HCT116 (cell line): ENCODE measurements around the gene PPP2R5B. TPM values are rescaled to one million over a fixed set of nuclear protein-coding genes. Genes with fewer than 3 reads are reported as not detected.

Experiments used
- ATAC-seq: fragments of 200-7000 bp; cut with Tn5 transposase; 2 replicates; pipeline ENCODE4 v1.9.1; 2020; ENCODE audit warnings: mild to moderate bottlenecking, moderate library complexity
- BruUV-seq: library from RNA; stranded (reverse); fragments of 400-500 nt; replicated peaks from 2 replicates; lab custom pipeline; 2021; lab: Mats Ljungman, UMichigan
- CTCF ChIA-PET: fragments of 300-600 bp; sonication (Branson Sonifier 250); formaldehyde crosslinking; loops from one replicate; lab custom pipeline; 2021; ENCODE audit warnings: antibody characterized with exemption; lab: Charles Lee
- POLR2A ChIA-PET: fragments of 300-600, 350-600 bp; sonication (Branson Sonifier 250); formaldehyde crosslinking; loops from one replicate; lab custom pipeline; 2021; ENCODE audit warnings: antibody characterized with exemption; lab: Charles Lee
- RAD21 ChIA-PET, 2 experiments: fragments of 300-600 bp; sonication (Branson Sonifier 250); formaldehyde crosslinking; loops; one replicate each; lab custom pipeline; 2023; ENCODE audit warnings: low total read pairs in 2 of 2; ENCODE audit not compliant: uncharacterized antibody in 2 of 2, unreplicated experiment in 2 of 2, low non-redundant PET in 1 of 2; lab: Charles Lee
- DNase-seq: peaks from one replicate; pipeline ENCODE4 v3.0.0-alpha.2; 2010; ENCODE audit warnings: low read depth, low spot score
- H2AFZ ChIP-seq: fragments of 200-600 bp; shearing (Covaris generic), sonication (generic); 2 replicates; pipeline ENCODE4 v1.6.1; 2017; ENCODE audit warnings: low read depth, mixed run types, mixed read lengths, antibody characterized with exemption, low read length; ENCODE audit not compliant: poor library complexity, severe bottlenecking
- H3K27ac ChIP-seq: 2 replicates; pipeline ENCODE4 v1.5.1; 2012; ENCODE audit warnings: low read depth, low read length
- H3K27me3 ChIP-seq: fragments of 200-600 bp; sonication (generic); 2 replicates; pipeline ENCODE4 v1.6.1; 2016; ENCODE audit warnings: mixed run types, low read length, mixed read lengths; ENCODE audit not compliant: insufficient read depth
- H3K36me3 ChIP-seq, 2 experiments: fragments of 200-500 bp in 1 of 2; fragments of 200-600 bp in 1 of 2; sonication (Bioruptor generic) in 1 of 2; sonication (generic) in 1 of 2; 2 replicates each; pipeline versions ENCODE4 v1.5.1 to v1.6.1; 2014 to 2016; ENCODE audit warnings: low read length in 2 of 2, inconsistent platforms in 1 of 2, mixed read lengths in 1 of 2, mixed run types in 1 of 2; ENCODE audit not compliant: insufficient read depth in 2 of 2, control insufficient read depth in 1 of 2
- H3K4me1 ChIP-seq, 2 experiments: fragments of 200-600 bp in 1 of 2; sonication (generic) in 1 of 2; 2 replicates each; pipeline versions ENCODE4 v1.5.1 to v1.6.1; 2012 to 2017; ENCODE audit warnings: low read length in 2 of 2, inconsistent platforms in 1 of 2, mild to moderate bottlenecking in 1 of 2, mixed read lengths in 1 of 2, mixed run types in 1 of 2, moderate library complexity in 1 of 2; ENCODE audit not compliant: insufficient read depth in 2 of 2, control insufficient read depth in 1 of 2
- H3K4me2 ChIP-seq: fragments of 200-600 bp; sonication (generic); 2 replicates; pipeline ENCODE4 v1.6.1; 2017; ENCODE audit warnings: mixed run types, low read length, mixed read lengths
- H3K4me3 ChIP-seq, 2 experiments: fragments of 200-600 bp in 1 of 2; sonication (generic) in 1 of 2; replicated peaks in 1 of 2; 2 replicates each; pipeline ENCODE4 v1.5.1; 2011 to 2016; ENCODE audit warnings: low read length in 2 of 2, control low read depth in 1 of 2, low read depth in 1 of 2, mild to moderate bottlenecking in 1 of 2, mixed read lengths in 1 of 2, mixed run types in 1 of 2
- H3K79me2 ChIP-seq: fragments of 200-600 bp; sonication (generic); 2 replicates; pipeline ENCODE4 v1.6.1; 2017; ENCODE audit warnings: mild to moderate bottlenecking, mixed run types, low read length, moderate library complexity, mixed read lengths; ENCODE audit not compliant: insufficient read depth
- H3K9ac ChIP-seq: fragments of 200-600 bp; sonication (generic); 2 replicates; pipeline ENCODE4 v1.6.1; 2016; ENCODE audit warnings: low read length, mixed read lengths
- H3K9me2 ChIP-seq: fragments of 200-600 bp; sonication (generic), shearing (Covaris generic); 2 replicates; pipeline ENCODE4 v1.6.1; 2017; ENCODE audit warnings: mixed run types, mild to moderate bottlenecking, moderate library complexity; ENCODE audit not compliant: insufficient read depth
- H3K9me3 ChIP-seq, 2 experiments: fragments of 200-500 bp in 1 of 2; fragments of 200-600 bp in 1 of 2; sonication (Bioruptor generic) in 1 of 2; sonication (generic) in 1 of 2; 2 replicates each; pipeline ENCODE4 v1.6.1; 2014 to 2017; ENCODE audit warnings: low read length in 2 of 2, mixed read lengths in 2 of 2, inconsistent platforms in 1 of 2, low read depth in 1 of 2, mild to moderate bottlenecking in 1 of 2, mixed run types in 1 of 2, moderate library complexity in 1 of 2; ENCODE audit not compliant: control insufficient read depth in 1 of 2, insufficient read depth in 1 of 2
- H4K20me1 ChIP-seq: fragments of 200-600 bp; sonication (generic), shearing (Covaris generic); 2 replicates; pipeline ENCODE4 v1.6.1; 2017; ENCODE audit warnings: mixed run types, mild to moderate bottlenecking, moderate library complexity; ENCODE audit not compliant: insufficient read depth
- ATF3 ChIP-seq: IDR thresholded peaks from 2 replicates; pipeline ENCODE4 v1.6.1; 2012
- CBX3 ChIP-seq: IDR thresholded peaks from 2 replicates; pipeline ENCODE4 v1.6.1; 2012; ENCODE audit warnings: low read depth
- CTCF ChIP-seq, 3 experiments: fragments of 200-600 bp in 1 of 3; sonication (generic) in 1 of 3; IDR thresholded peaks in 2 of 3; conservative IDR thresholded peaks in 1 of 3; 2 replicates each; pipeline ENCODE4 v1.5.1; 2012 to 2017; ENCODE audit warnings: low read depth in 2 of 3, low read length in 2 of 3, antibody characterized with exemption in 1 of 3, borderline replicate concordance in 1 of 3, control low read depth in 1 of 3, mild to moderate bottlenecking in 1 of 3, mixed read lengths in 1 of 3, mixed run types in 1 of 3, moderate library complexity in 1 of 3; ENCODE audit not compliant: insufficient read depth in 1 of 3
- JUND ChIP-seq: IDR thresholded peaks from 2 replicates; pipeline ENCODE4 v1.6.1; 2012
- MAX ChIP-seq: IDR thresholded peaks from 2 replicates; pipeline ENCODE4 v1.6.1; 2012
- RAD21 ChIP-seq: IDR thresholded peaks from 2 replicates; pipeline ENCODE4 v1.6.1; 2012; ENCODE audit warnings: low read depth, mild to moderate bottlenecking
- TCF7L2 ChIP-seq: IDR thresholded peaks from 2 replicates; pipeline ENCODE4 v1.7.0; 2011; ENCODE audit warnings: borderline replicate concordance, inconsistent platforms; ENCODE audit not compliant: insufficient read depth, insufficient read length; ENCODE audit errors: extremely low read depth
- ZBTB33 ChIP-seq: IDR thresholded peaks from 2 replicates; pipeline ENCODE4 v1.6.1; 2011; ENCODE audit warnings: mild to moderate bottlenecking, low read length, moderate library complexity; ENCODE audit not compliant: insufficient replicate concordance; ENCODE audit errors: extremely low read depth
- ZFX ChIP-seq: fragments of 450-650 bp; IDR thresholded peaks from 2 replicates; pipeline ENCODE4 v1.6.1; 2017
- intact Hi-C: fragments of 100-400 bp; cut with micrococcal nuclease; formaldehyde crosslinking; loops from 2 replicates; pipeline ENCODE4 v1.10.0; 2022
- total RNA-seq: library from RNA; stranded (reverse); gene quantifications from one replicate; pipeline ENCODE4 v1.2.1, GENCODE V29; 2021; ENCODE audit not compliant: unreplicated experiment

PPP2R5B gene
- total RNA-seq, 1 experiment from 2014 or later, result 10.9 TPM

DNA sequence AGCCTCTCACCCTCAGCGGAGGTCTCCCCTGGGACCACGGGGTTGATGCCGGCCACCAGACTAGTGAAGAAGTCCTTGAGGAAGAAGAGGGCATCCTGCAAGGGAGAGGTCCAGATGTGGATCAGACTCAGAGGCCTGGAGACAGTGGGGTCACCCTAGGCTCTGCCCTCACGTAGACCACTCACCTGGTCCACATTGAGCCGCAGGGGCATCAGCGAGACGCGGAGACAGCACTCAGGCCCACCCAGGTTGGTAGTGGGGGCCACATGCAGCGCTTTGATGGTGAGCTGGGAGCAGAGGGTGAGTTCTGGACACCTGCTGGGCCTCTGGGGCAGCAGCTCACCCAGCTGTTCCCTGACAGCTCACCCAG is 26.4 kb upstream of the PPP2R5B start:
- no peaks in the 10 kb centered on the region for H3K9me2 ChIP-seq
- no peak overlapping the region for H2AFZ ChIP-seq
- no peak overlapping the region for H3K4me2 ChIP-seq
- no peaks in the 10 kb centered on the region for H3K79me2 ChIP-seq
- TF ChIP-seq MAX (no peak), JUND (no peak), RAD21 (no peak)
- BruUV-seq, result no TSS peak
- H4K20me1 ChIP-seq, result no peaks in the 10 kb centered on the region
- no peaks in the 10 kb centered on the region for H3K27me3 ChIP-seq
- no peak overlapping the region for H3K27ac ChIP-seq
- DNase-seq (no peak), ATAC-seq (no peak)
- peaks cover 0 to 22% of the 10 kb centered on the region in 2 experiments; a peak in 2 of 4 replicates for H3K4me1 ChIP-seq
- H3K9ac ChIP-seq, result no peak overlapping the region
- H3K9me3 ChIP-seq, result no peaks in the 10 kb centered on the region
- CTCF ChIA-PET, result interaction anchor here (0.7 to 1.2 kb wide), 2 partner anchors 18 to 49 kb away, joined by 3 read pairs; no protein-coding TSS in a partner anchor
- intact Hi-C loops, result no loop called here
- no peaks in the 10 kb centered on the region for H3K36me3 ChIP-seq
- POLR2A ChIA-PET, result no interaction called here
- H3K4me3 ChIP-seq, result no peak overlapping the region
- RAD21 ChIA-PET, result no interaction called here

DNA sequence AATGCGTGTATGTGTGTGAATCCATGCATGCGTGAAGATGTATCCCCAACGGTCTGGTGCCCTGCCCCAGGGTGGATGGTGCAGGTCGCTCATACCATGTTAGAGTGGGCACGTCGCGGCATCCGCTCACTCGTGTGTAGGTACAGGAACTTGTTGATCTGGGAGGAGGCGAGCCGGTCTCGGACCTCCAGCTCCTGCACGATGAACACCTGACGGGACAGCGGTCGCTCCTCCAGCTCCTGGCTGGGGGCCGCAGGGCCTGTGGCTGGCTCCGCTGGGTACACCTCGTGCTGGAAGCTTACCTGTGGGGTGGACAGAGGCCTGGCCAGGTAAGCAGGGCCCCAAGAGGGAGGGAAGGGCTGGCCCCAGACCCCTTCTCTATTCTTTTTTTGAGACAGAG is 25.9 kb upstream of the PPP2R5B start:
- ChIA-PET POLR2A (no interaction called here), CTCF (interaction anchor here (0.7 to 1.2 kb wide), 3 partner anchors 11 to 50 kb away, joined by 3 read pairs; no protein-coding TSS in a partner anchor), RAD21 (no interaction called here)
- H2AFZ ChIP-seq, result no peak overlapping the region
- TF ChIP-seq ZFX, result no peak
- no peak for TF ChIP-seq ATF3
- no peak for TF ChIP-seq MAX
- no peak for TF ChIP-seq CBX3
- TF ChIP-seq RAD21, result no peak
- no peak for TF ChIP-seq ZBTB33
- no peak for TF ChIP-seq TCF7L2
- no peak for TF ChIP-seq CTCF (IDR thresholded peaks at IDR 0.05 in 2 of 3, conservative IDR thresholded peaks at IDR 0.05 in 1 of 3; ENCODE audit: borderline replicate concordance in 1 of 3, insufficient read depth in 1 of 3, low read depth in 2 of 3, low read length in 2 of 3)
- H3K9ac ChIP-seq, result no peak overlapping the region
- H3K27ac ChIP-seq, result no peak overlapping the region
- no peaks in the 10 kb centered on the region for H3K79me2 ChIP-seq
- no peaks in the 10 kb centered on the region for H3K9me3 ChIP-seq
- H3K4me3 ChIP-seq, result no peak overlapping the region
- H3K27me3 ChIP-seq, result no peaks in the 10 kb centered on the region
- ATAC-seq, result no peak
- H3K4me2 ChIP-seq, result no peak overlapping the region
- no peak for DNase-seq
- intact Hi-C loops, result no loop called here
- no peaks in the 10 kb centered on the region for H3K9me2 ChIP-seq
- H4K20me1 ChIP-seq, result no peaks in the 10 kb centered on the region
- no TSS peak for BruUV-seq
- peaks cover 0 to 18% of the 10 kb centered on the region in 2 experiments; a peak in 2 of 4 replicates for H3K4me1 ChIP-seq
- H3K36me3 ChIP-seq, result no peaks in the 10 kb centered on the region
